ENCODE data around the gene ANKRD2. TPM values are rescaled to one million over a fixed set of nuclear protein-coding genes. Genes with fewer than 3 reads are reported as not detected.

ANKRD2 gene
- total RNA-seq, 4 donors from 2014 or later: not detected

DNA sequence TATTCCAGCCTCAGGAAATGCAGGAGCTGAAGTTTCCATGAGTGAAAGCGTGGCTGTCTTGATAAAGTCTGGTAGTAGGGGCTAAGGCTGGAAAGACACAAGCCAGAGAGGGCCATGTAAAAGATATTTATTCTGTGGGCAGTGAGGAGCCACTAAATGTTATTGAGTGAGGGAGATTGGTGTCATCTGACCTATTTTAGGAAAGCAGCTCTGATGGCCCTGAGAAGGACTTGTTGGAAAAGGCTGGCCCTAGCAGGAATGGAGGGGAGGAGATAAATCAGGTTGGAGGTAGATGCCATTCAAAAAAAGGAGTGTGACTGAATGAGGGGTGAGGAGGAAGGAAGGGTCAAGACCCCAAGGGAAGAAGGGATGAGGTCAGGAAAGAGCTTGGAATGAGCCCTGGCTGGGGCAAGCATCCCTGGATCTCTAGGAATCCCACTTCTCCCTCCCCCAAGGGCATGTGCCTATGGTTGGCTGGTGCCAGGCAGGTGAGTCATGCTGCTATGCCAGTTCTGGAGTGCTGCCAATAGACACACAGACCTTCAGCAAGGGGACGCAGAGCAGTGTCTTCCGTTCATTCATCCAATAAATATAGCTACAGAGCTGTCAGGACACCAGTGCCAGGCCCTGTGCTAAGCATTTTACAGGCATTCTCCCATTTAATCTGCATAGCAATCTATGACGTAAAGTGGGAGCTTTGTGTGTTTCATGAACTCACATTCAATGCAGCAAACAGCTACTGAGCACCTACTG, 2.0 kb downstream of the ANKRD2 start:
- TF ChIP-seq, protein P1, sequence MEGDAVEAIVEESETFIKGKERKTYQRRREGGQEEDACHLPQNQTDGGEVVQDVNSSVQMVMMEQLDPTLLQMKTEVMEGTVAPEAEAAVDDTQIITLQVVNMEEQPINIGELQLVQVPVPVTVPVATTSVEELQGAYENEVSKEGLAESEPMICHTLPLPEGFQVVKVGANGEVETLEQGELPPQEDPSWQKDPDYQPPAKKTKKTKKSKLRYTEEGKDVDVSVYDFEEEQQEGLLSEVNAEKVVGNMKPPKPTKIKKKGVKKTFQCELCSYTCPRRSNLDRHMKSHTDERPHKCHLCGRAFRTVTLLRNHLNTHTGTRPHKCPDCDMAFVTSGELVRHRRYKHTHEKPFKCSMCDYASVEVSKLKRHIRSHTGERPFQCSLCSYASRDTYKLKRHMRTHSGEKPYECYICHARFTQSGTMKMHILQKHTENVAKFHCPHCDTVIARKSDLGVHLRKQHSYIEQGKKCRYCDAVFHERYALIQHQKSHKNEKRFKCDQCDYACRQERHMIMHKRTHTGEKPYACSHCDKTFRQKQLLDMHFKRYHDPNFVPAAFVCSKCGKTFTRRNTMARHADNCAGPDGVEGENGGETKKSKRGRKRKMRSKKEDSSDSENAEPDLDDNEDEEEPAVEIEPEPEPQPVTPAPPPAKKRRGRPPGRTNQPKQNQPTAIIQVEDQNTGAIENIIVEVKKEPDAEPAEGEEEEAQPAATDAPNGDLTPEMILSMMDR (IDR thresholded peaks at IDR 0.05; ENCODE audit: low read depth): no peak

DNA sequence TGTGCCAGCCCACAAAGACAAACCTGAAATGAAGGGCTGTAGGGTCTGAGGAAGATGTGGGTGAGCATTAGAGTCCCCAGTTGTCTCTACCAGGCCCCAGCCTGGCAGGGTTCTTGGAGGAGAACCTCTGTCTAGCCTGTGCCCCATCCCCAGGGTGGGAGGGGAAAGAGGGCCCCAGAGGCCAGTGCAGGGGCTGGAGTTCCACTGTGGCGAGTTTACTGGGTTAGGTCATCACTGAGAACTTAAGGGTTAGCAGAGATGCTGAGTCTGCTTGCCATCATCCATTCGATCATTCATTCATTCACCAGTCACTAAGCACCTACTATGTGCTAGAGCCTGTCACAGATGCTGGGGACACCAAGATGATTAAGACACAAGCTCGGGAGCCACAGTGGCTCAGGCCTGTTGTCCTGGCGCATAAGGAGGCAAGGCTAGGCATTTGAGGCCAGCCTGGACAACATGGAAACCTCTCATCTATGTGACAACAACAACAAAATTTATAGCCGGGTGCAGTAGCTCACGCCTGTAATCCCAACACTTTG, 2.6 kb downstream of the ANKRD2 start:
- TF ChIP-seq, protein P1 (IDR thresholded peaks at IDR 0.05; ENCODE audit: low read depth): no peak

DNA sequence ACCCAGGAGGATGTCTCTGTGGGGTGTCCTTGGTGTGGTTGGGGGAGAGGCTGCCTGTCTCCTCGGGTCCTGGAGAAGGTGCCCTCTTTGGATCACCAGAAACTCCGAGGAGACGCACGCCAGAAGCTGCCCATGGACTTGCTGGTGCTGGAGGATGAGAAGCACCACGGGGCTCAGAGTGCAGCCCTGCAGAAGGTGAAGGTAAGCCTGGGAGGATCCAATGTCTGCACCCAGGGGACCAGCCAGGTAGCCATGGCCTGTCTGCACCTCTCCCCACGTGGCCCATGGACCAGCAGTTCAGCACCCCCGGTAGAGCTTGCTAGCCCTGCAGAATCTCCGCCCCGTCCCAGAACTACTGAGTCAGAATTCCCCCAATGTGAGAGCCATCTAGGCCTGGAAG, 5.1 kb downstream of the ANKRD2 start:
- TF ChIP-seq, protein P1 (IDR thresholded peaks at IDR 0.05; ENCODE audit: low read depth): no peak

DNA sequence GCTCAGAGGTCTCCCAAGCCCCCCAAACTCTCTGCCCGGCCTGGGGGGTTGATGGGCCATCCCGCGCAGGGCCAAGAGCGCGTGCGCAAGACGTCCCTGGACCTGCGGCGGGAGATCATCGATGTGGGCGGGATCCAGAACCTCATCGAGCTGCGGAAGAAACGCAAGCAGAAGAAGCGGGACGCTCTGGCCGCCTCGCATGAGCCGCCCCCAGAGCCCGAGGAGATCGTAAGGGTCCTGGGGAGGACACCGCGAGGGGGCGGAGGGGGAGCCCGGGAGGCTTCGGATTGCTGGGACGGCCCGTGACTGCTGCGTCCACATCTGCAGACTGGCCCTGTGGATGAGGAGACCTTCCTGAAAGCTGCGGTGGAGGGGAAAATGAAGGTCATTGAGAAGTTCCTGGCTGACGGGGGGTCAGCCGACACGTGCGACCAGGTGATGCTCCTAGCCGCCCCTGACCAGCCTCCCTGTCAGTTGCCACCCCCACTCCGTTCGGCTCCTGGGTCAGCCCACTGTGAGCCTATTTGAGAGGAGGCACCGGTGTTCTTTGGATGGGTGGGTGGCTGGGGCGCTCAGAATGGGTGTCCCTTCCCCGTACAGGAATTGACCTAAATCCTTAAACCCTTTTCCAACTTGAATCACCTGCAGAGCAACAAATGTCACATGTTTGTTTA, 5.7 kb downstream of the ANKRD2 start:
- TF ChIP-seq, protein P1 (IDR thresholded peaks at IDR 0.05; ENCODE audit: low read depth): no peak

DNA sequence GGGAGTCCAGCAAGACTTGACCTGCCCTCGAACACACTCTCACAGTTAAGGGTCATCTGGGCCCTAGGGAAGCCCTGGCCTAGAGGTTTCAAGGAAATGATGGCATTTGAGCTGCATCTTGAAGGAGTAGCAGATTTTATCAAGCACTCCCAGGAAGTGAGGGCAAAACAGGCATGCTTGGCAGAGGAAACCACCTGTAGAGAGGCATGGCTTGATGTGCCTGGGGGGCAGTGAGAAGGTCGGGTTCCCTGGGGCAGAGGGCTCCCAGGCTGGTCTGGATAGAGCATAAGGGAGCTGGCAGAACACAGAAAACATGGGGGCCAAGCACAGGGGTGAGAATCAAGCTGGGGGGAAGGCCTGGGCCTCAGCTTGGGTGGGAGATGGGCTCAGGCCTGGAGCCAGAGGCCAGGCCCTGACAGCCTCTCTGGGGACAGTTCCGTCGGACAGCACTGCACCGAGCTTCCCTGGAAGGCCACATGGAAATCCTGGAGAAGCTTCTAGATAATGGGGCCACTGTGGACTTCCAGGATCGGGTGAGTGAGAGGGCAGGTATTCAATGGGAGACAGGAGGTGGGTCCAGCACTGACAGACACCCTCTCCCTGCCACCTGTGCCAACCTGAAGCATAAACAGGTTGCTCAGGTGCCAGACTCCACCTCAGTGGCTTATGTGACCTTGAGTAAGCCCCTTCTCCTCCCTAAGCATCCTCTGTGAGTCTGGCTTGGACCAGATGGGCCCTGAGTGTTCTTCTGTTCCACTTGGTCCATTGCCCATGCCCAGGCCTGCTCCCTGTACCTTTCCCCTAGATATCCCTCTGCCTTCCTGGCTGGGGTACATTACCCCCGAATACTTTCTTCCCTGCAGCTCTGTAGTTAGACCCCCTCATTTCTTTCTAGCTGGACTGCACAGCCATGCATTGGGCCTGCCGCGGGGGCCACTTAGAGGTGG, 8.1 kb downstream of the ANKRD2 start:
- TF ChIP-seq, protein P1 (IDR thresholded peaks at IDR 0.05; ENCODE audit: low read depth): no peak

DNA sequence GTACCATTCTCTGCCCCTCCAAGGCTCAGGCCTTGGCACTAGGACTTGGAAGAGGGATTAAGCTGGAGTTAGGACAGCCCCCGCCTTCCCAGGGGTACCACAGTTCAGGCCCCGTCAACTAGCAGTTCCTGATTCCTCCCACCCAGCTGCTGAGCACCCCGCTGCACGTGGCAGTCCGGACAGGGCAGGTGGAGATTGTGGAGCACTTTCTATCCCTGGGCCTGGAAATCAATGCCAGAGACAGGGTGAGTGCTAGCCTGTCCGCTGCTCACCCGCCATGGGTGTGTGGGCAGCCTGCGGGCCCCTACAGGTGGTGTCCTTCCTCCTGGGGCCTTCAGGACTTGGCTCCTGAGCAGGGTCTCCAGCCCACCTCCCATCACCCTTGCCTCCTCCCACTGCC, 9.6 kb downstream of the ANKRD2 start:
- TF ChIP-seq, protein P1 (IDR thresholded peaks at IDR 0.05; ENCODE audit: low read depth): no peak

All from subcutaneous adipose tissue (tissue), 4 donors.